ENCODE results near the gene SLC26A6.

SLC26A6 gene

GRCh38 chr3:48672522-48672921 lies 37.3 kb upstream of the SLC26A6 start:
- no peak for ATAC-seq

DNA sequence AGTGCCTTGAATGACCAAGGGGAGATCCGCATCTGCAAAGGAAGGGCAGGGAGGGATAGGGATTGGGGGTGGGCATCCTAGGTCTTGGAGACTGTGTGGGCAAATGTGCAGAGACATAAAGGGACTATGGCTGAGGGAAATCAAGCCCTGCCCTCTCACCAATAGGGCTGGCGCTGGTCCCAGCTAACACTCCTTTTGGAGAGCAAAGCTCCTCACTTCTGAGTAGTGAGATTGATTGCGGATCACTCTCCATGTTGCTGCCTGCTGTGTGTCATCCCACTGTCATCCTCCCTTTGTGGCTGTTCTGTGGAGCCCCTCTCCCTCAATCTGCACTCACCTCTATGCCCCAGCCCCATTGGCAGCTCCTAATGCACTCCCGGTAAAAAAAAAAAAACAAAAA lies 29.7 kb upstream of the SLC26A6 start:
- ATAC-seq: no peak

More at GRCh38 chr3:48672522-48672921, 37.3 kb upstream of the SLC26A6 start:
- TF ChIP-seq ZFP3 (CRISPR knock-in tag; IDR thresholded peaks at IDR 0.05): no peak
- no peak for TF ChIP-seq CREB5 (CRISPR knock-in tag; IDR thresholded peaks at IDR 0.05; ENCODE audit: low read depth)
- TF ChIP-seq GLIS3 (CRISPR knock-in tag; IDR thresholded peaks at IDR 0.05): no peak
- no peak for TF ChIP-seq ZNF70 (CRISPR knock-in tag; IDR thresholded peaks at IDR 0.05)
- TF ChIP-seq OSR1 (CRISPR knock-in tag; IDR thresholded peaks at IDR 0.05): no peak
- TF ChIP-seq, protein P1, sequence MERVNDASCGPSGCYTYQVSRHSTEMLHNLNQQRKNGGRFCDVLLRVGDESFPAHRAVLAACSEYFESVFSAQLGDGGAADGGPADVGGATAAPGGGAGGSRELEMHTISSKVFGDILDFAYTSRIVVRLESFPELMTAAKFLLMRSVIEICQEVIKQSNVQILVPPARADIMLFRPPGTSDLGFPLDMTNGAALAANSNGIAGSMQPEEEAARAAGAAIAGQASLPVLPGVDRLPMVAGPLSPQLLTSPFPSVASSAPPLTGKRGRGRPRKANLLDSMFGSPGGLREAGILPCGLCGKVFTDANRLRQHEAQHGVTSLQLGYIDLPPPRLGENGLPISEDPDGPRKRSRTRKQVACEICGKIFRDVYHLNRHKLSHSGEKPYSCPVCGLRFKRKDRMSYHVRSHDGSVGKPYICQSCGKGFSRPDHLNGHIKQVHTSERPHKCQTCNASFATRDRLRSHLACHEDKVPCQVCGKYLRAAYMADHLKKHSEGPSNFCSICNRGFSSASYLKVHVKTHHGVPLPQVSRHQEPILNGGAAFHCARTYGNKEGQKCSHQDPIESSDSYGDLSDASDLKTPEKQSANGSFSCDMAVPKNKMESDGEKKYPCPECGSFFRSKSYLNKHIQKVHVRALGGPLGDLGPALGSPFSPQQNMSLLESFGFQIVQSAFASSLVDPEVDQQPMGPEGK (CRISPR knock-in tag; IDR thresholded peaks at IDR 0.05; ENCODE audit: borderline replicate concordance): no peak
- TF ChIP-seq ZFP30 (CRISPR knock-in tag; IDR thresholded peaks at IDR 0.05): no peak
- no peak for TF ChIP-seq CSRNP3 (CRISPR knock-in tag; IDR thresholded peaks at IDR 0.05)
- no peak for TF ChIP-seq RARB (CRISPR knock-in tag; IDR thresholded peaks at IDR 0.05)
- TF ChIP-seq PPARA (CRISPR knock-in tag; IDR thresholded peaks at IDR 0.05; ENCODE audit: borderline replicate concordance): no peak
- no peak for TF ChIP-seq CSDC2 (CRISPR knock-in tag; IDR thresholded peaks at IDR 0.05)
- no peak for TF ChIP-seq ESRRG (CRISPR knock-in tag; IDR thresholded peaks at IDR 0.05)
- TF ChIP-seq TCF4 (CRISPR knock-in tag; IDR thresholded peaks at IDR 0.05; ENCODE audit: borderline replicate concordance): no peak
- TF ChIP-seq ARNTL (CRISPR knock-in tag; IDR thresholded peaks at IDR 0.05; ENCODE audit: borderline replicate concordance, low read depth): no peak
- no peak for TF ChIP-seq TOX (CRISPR knock-in tag; IDR thresholded peaks at IDR 0.05; ENCODE audit: borderline replicate concordance)
- TF ChIP-seq ZNF8 (CRISPR knock-in tag; IDR thresholded peaks at IDR 0.05): no peak
- no peak for TF ChIP-seq ISL1 (CRISPR knock-in tag; IDR thresholded peaks at IDR 0.05)
- TF ChIP-seq SNAI2 (CRISPR knock-in tag; IDR thresholded peaks at IDR 0.05): no peak
- no peak for TF ChIP-seq ZC3H10 (CRISPR knock-in tag; IDR thresholded peaks at IDR 0.05)

GRCh38 chr3:48664313-48664644 lies 29.0 kb upstream of the SLC26A6 start:
- TF ChIP-seq POU6F1 (CRISPR knock-in tag; IDR thresholded peaks at IDR 0.05; ENCODE audit: borderline replicate concordance, low read depth): no peak
- no peak for TF ChIP-seq ZNF8 (CRISPR knock-in tag; IDR thresholded peaks at IDR 0.05)
- TF ChIP-seq TCF4 (CRISPR knock-in tag; IDR thresholded peaks at IDR 0.05; ENCODE audit: borderline replicate concordance): no peak

More for the DNA sequence above, 29.7 kb upstream of the SLC26A6 start:
- no peak for TF ChIP-seq ZFP3 (CRISPR knock-in tag; IDR thresholded peaks at IDR 0.05)
- TF ChIP-seq ZC3H10 (CRISPR knock-in tag; IDR thresholded peaks at IDR 0.05): no peak
- no peak for TF ChIP-seq ZNF565 (CRISPR knock-in tag; conservative IDR thresholded peaks at IDR 0.05; ENCODE audit: low read depth)
- TF ChIP-seq ZNF8 (CRISPR knock-in tag; IDR thresholded peaks at IDR 0.05): no peak
- no peak for TF ChIP-seq CREB5 (CRISPR knock-in tag; IDR thresholded peaks at IDR 0.05; ENCODE audit: low read depth)
- no peak for TF ChIP-seq RARB (CRISPR knock-in tag; IDR thresholded peaks at IDR 0.05)
- TF ChIP-seq CSDC2 (CRISPR knock-in tag; IDR thresholded peaks at IDR 0.05): no peak
- no peak for TF ChIP-seq ZFP30 (CRISPR knock-in tag; IDR thresholded peaks at IDR 0.05)
- no peak for TF ChIP-seq ZNF70 (CRISPR knock-in tag; IDR thresholded peaks at IDR 0.05)
- TF ChIP-seq ARNTL (CRISPR knock-in tag; IDR thresholded peaks at IDR 0.05; ENCODE audit: borderline replicate concordance, low read depth): no peak
- no peak for TF ChIP-seq PPARA (CRISPR knock-in tag; IDR thresholded peaks at IDR 0.05; ENCODE audit: borderline replicate concordance)

More at GRCh38 chr3:48664313-48664644, 29.0 kb upstream of the SLC26A6 start:
- ATAC-seq: no peak
